AG09309 (cell line): ENCODE results near the gene SRPK2.
"Not testable (repeated sequence)": the region's sequence is repeated elsewhere in the genome, so short reads cannot be mapped to it uniquely, and the experiment has no call there.

Experiments
- DNase-seq: peaks from one replicate; pipeline ENCODE4 v3.0.0-alpha.2; 2010; ENCODE audit warnings: low read depth
- H3K4me3 ChIP-seq: 2 replicates; pipeline ENCODE4 v1.5.1; 2011; ENCODE audit warnings: mild to moderate bottlenecking, low read depth, low read length, moderate library complexity; ENCODE audit not compliant: control insufficient read depth
- CTCF ChIP-seq: IDR thresholded peaks from 2 replicates; pipeline ENCODE4 v1.5.1; 2011; ENCODE audit warnings: mild to moderate bottlenecking, low read depth, low read length, inconsistent platforms; ENCODE audit not compliant: insufficient read depth, control insufficient read depth; ENCODE audit errors: missing control alignments

Gene SRPK2

GRCh38 chr7:105388356-105389087 lies at the start of gene SRPK2:
SRPK2 (minus strand) TSS chr7:105388921.
- TF ChIP-seq CTCF, result no peak
- DNase-seq, result no peak
- H3K4me3 ChIP-seq, result peak within 1 kb of the TSS; percentile 87

- DNase-seq, result no peak
- TF ChIP-seq CTCF, result no peak
- H3K4me3 ChIP-seq, result no peak overlapping the region
Observed at GRCh38 chr7:105438254-105438653, 49.5 kb upstream of the SRPK2 start.

GRCh38 chr7:105437356-105437755 lies 48.6 kb upstream of the SRPK2 start:
- DNase-seq, H3K4me3 ChIP-seq: not testable (repeated sequence)

GRCh38 chr7:105429746-105430612 lies 41.3 kb upstream of the SRPK2 start:
- peak; percentile 47 for TF ChIP-seq CTCF
- DNase-seq, result no peak
- H3K4me3 ChIP-seq, result no peak overlapping the region

GRCh38 chr7:105426606-105427146 lies 38.0 kb upstream of the SRPK2 start:
- no peak for DNase-seq
- TF ChIP-seq CTCF, result no peak
- no peak overlapping the region for H3K4me3 ChIP-seq

GRCh38 chr7:105423987-105424386 lies 35.3 kb upstream of the SRPK2 start:
- no peak for DNase-seq
- TF ChIP-seq CTCF, result no peak
- no peak overlapping the region for H3K4me3 ChIP-seq
